ENCODE data around the gene NDST4.
"Not testable (repeated sequence)": the region's sequence is repeated elsewhere in the genome, so short reads cannot be mapped to it uniquely, and the experiment has no call there.

The NDST4 gene

GRCh38 chr4:115053313-115053712, 60.1 kb downstream of the NDST4 start:
- DNase-seq = no peak

- DNase-seq = no peak
Measured at GRCh38 chr4:115042496-115042895, 70.9 kb downstream of the NDST4 start.

GRCh38 chr4:115030281-115030680, 83.1 kb downstream of the NDST4 start:
- DNase-seq = no peak

- DNase-seq = no peak
Measured at GRCh38 chr4:115028682-115029410, 84.6 kb downstream of the NDST4 start.

- no peak for DNase-seq
Measured at GRCh38 chr4:114999880-115000279, 113.5 kb downstream of the NDST4 start.

- DNase-seq = no peak
Measured at GRCh38 chr4:114998316-114998715, 115.1 kb downstream of the NDST4 start.

GRCh38 chr4:114997576-114998247, 115.7 kb downstream of the NDST4 start:
- no peak for DNase-seq

- DNase-seq = no peak
Measured at GRCh38 chr4:114986133-114986532, 127.3 kb downstream of the NDST4 start.

GRCh38 chr4:114980932-114981708, 132.3 kb downstream of the NDST4 start:
- no peak for DNase-seq

- DNase-seq = not testable (repeated sequence)
Measured at GRCh38 chr4:114980399-114980798, 133.0 kb downstream of the NDST4 start.

- DNase-seq = no peak
Measured at GRCh38 chr4:114976901-114977300, 136.5 kb downstream of the NDST4 start.

- DNase-seq = no peak
Measured at GRCh38 chr4:114964026-114964425, 149.4 kb downstream of the NDST4 start.

GRCh38 chr4:114945616-114946015, 167.8 kb downstream of the NDST4 start:
- no peak for DNase-seq

- no peak for DNase-seq
Measured at GRCh38 chr4:114941503-114941902, 171.9 kb downstream of the NDST4 start.

- DNase-seq = no peak
Measured at GRCh38 chr4:114927881-114928280, 185.5 kb downstream of the NDST4 start.

GRCh38 chr4:114926583-114926982, 186.8 kb downstream of the NDST4 start:
- no peak for DNase-seq

- no peak for DNase-seq
Measured at GRCh38 chr4:114924311-114924710, 189.1 kb downstream of the NDST4 start.

- no peak for DNase-seq
Measured at GRCh38 chr4:114922592-114922933, 190.9 kb downstream of the NDST4 start.

GRCh38 chr4:114921790-114922591, 191.4 kb downstream of the NDST4 start:
- DNase-seq = no peak

GRCh38 chr4:114921191-114921590, 192.2 kb downstream of the NDST4 start:
- DNase-seq = no peak

GRCh38 chr4:114911111-114911510, 202.3 kb downstream of the NDST4 start:
- no peak for DNase-seq

- DNase-seq = no peak
Measured at GRCh38 chr4:114907568-114907967, 205.9 kb downstream of the NDST4 start.

- DNase-seq = no peak
Measured at GRCh38 chr4:114905017-114905416, 208.4 kb downstream of the NDST4 start.

All from stimulated activated CD4-positive, alpha-beta T cell treated with anti-CD3 and anti-CD28 coated beads, Interleukin-4, amount 100 ng/mL, for 1 hour (primary cell).